ENCODE results near the gene PCCB.

Gene PCCB

GRCh38 chr3:136377508-136377907 is 127.4 kb downstream of the PCCB start:
- no peak overlapping the region for H3K27ac ChIP-seq
- no peak for DNase-seq

GRCh38 chr3:136378011-136378410 is 127.9 kb downstream of the PCCB start:
- Histone ChIP-seq H3K27me3 (no peaks in the 10 kb centered on the region), H3K36me3 (peaks cover 8 to 19% (median 11%) of the 10 kb centered on the region in 3 donors), H3K4me3 (no peak overlapping the region), H3K9me3 (no peaks in the 10 kb centered on the region), H3K4me1 (no peaks in the 10 kb centered on the region), H3K27ac (no peak overlapping the region)
- intact Hi-C loops (cut with DNase I; ENCODE audit: low total_unique reads) = no loop called here
- no peak for DNase-seq
- TF ChIP-seq CTCF (IDR thresholded peaks at IDR 0.05) = no peak

More at GRCh38 chr3:136377508-136377907, 127.4 kb downstream of the PCCB start:
- H3K4me3 ChIP-seq = no peak overlapping the region
- no peaks in the 10 kb centered on the region for H3K9me3 ChIP-seq
- no peak for TF ChIP-seq CTCF (IDR thresholded peaks at IDR 0.05)
- peaks cover 8 to 19% (median 11%) of the 10 kb centered on the region in 3 donors for H3K36me3 ChIP-seq
- H3K4me1 ChIP-seq = no peaks in the 10 kb centered on the region
- intact Hi-C loops (cut with DNase I; ENCODE audit: low total_unique reads) = no loop called here
- H3K27me3 ChIP-seq = no peaks in the 10 kb centered on the region

Measured in tibial artery (tissue), 4 donors.